GM23338 (cell line): ENCODE data around the gene NOL12. TPM values are rescaled to one million over a fixed set of nuclear protein-coding genes. Genes with fewer than 3 reads are reported as not detected.

Experiments
- ATAC-seq: fragments of 200-7000 bp; cut with Tn5 transposase; 3 replicates; pipeline ENCODE4 v1.9.1; 2020
- DNase-seq: peaks from one replicate; pipeline ENCODE4 v3.0.0-alpha.2; 2015; ENCODE audit warnings: low spot score
- H2AFZ ChIP-seq: fragments of 200-600 bp; sonication (generic); 2 replicates; pipeline ENCODE4 v1.8.0; 2016; ENCODE audit warnings: antibody characterized with exemption, mild to moderate bottlenecking, moderate library complexity
- H3F3A ChIP-seq: fragments of 200-600 bp; sonication (generic); replicated peaks from 2 replicates; pipeline ENCODE4 v1.8.0; 2017; ENCODE audit warnings: antibody characterized with exemption, mixed run types, low read depth
- H3K27ac ChIP-seq: fragments of 200-600 bp; sonication (generic); 2 replicates; pipeline ENCODE4 v1.6.1; 2016; ENCODE audit warnings: low read depth
- H3K27me3 ChIP-seq: fragments of 200-600 bp; sonication (generic); 2 replicates; pipeline ENCODE4 v1.8.0; 2016; ENCODE audit warnings: mild to moderate bottlenecking, mixed run types, moderate library complexity; ENCODE audit not compliant: insufficient read depth
- H3K36me3 ChIP-seq: fragments of 200-600 bp; sonication (generic); 2 replicates; pipeline ENCODE4 v1.8.0; 2016; ENCODE audit warnings: mild to moderate bottlenecking; ENCODE audit not compliant: insufficient read depth
- H3K4me1 ChIP-seq: fragments of 200-600 bp; sonication (generic); 2 replicates; pipeline ENCODE4 v1.8.0; 2016; ENCODE audit warnings: mild to moderate bottlenecking, moderate library complexity; ENCODE audit not compliant: insufficient read depth
- H3K4me2 ChIP-seq: fragments of 200-600 bp; sonication (generic); 2 replicates; pipeline ENCODE4 v1.7.1; 2017; ENCODE audit warnings: mixed run types
- H3K4me3 ChIP-seq: fragments of 200-600 bp; sonication (generic); 2 replicates; pipeline ENCODE4 v1.6.1; 2016; ENCODE audit warnings: mixed run types
- H3K79me2 ChIP-seq: fragments of 200-600 bp; sonication (generic); replicated peaks from 2 replicates; pipeline ENCODE4 v1.8.0; 2017; ENCODE audit warnings: mild to moderate bottlenecking; ENCODE audit not compliant: insufficient read depth
- H3K9me2 ChIP-seq: fragments of 200-600 bp; sonication (generic); 2 replicates; pipeline ENCODE4 v1.8.0; 2017; ENCODE audit not compliant: insufficient read depth
- H4K20me1 ChIP-seq: fragments of 200-600 bp; sonication (generic); replicated peaks from 2 replicates; pipeline ENCODE4 v1.8.0; 2017; ENCODE audit warnings: mild to moderate bottlenecking; ENCODE audit not compliant: insufficient read depth
- H3K27ac Mint-ChIP-seq: 2 replicates; pipeline ENCODE4 v1.8.0; 2020; ENCODE audit warnings: inconsistent platforms, mild to moderate bottlenecking, moderate library complexity, mixed read lengths
- H3K27me3 Mint-ChIP-seq: 3 replicates; pipeline ENCODE4 v1.8.0; 2022; ENCODE audit warnings: low read depth, mild to moderate bottlenecking, moderate library complexity, mixed read lengths, inconsistent platforms; ENCODE audit not compliant: insufficient read depth, poor library complexity
- H3K36me3 Mint-ChIP-seq: 3 replicates; pipeline ENCODE4 v1.8.0; 2021; ENCODE audit warnings: low read depth, mild to moderate bottlenecking, inconsistent platforms, moderate library complexity, mixed read lengths
- H3K4me1 Mint-ChIP-seq: 3 replicates; pipeline ENCODE4 v1.8.0; 2020; ENCODE audit warnings: mild to moderate bottlenecking, inconsistent platforms, mixed read lengths
- H3K4me3 Mint-ChIP-seq: 3 replicates; pipeline ENCODE4 v1.8.0; 2021; ENCODE audit warnings: moderate library complexity, mild to moderate bottlenecking, inconsistent platforms, mixed read lengths
- H3K9me3 Mint-ChIP-seq: 3 replicates; pipeline ENCODE4 v1.8.0; 2020; ENCODE audit warnings: moderate library complexity, mild to moderate bottlenecking, inconsistent platforms, mixed read lengths
- CREB1 ChIP-seq: fragments of 250-450 bp; sonication (Bioruptor Pico); IDR thresholded peaks from 2 replicates; pipeline ENCODE4 v1.5.0; 2020; ENCODE audit warnings: low read depth, mild to moderate bottlenecking, moderate library complexity
- EZH2 ChIP-seq: fragments of 200-600 bp; sonication (generic); IDR thresholded peaks from one replicate; pipeline ENCODE4 v1.8.0; 2017; ENCODE audit warnings: antibody characterized with exemption, mild to moderate bottlenecking, low read depth; ENCODE audit not compliant: unreplicated experiment
- EZH2phosphoT487 ChIP-seq: fragments of 200-600 bp; sonication (generic); IDR thresholded peaks from one replicate; pipeline ENCODE4 v1.8.1; 2018; ENCODE audit warnings: antibody characterized with exemption; ENCODE audit not compliant: unreplicated experiment
- JUNB ChIP-seq: IDR thresholded peaks from one replicate; pipeline ENCODE4 v1.6.1; 2016; ENCODE audit warnings: antibody characterized with exemption; ENCODE audit not compliant: unreplicated experiment
- NANOG ChIP-seq: IDR thresholded peaks from 2 replicates; pipeline ENCODE4 v1.6.1; 2016; ENCODE audit warnings: antibody characterized with exemption, borderline replicate concordance
- POLR2AphosphoS5 ChIP-seq: IDR thresholded peaks from 2 replicates; pipeline ENCODE4 v1.6.1; 2016; ENCODE audit warnings: antibody characterized with exemption, low read depth
- STAT1 ChIP-seq: IDR thresholded peaks from one replicate; pipeline ENCODE4 v1.6.1; 2016; ENCODE audit warnings: antibody characterized with exemption; ENCODE audit not compliant: unreplicated experiment
- ZNF114 ChIP-seq: fragments of 250-450 bp; sonication (Bioruptor Pico); IDR thresholded peaks from 2 replicates; pipeline ENCODE4 v1.5.0; 2020; ENCODE audit warnings: mild to moderate bottlenecking, moderate library complexity
- ZNF331 ChIP-seq: fragments of 250-450 bp; sonication (Bioruptor Pico); IDR thresholded peaks from 2 replicates; pipeline ENCODE4 v1.5.0; 2020; ENCODE audit warnings: low read depth, mild to moderate bottlenecking, moderate library complexity
- polyA plus RNA-seq: library from polyadenylated mRNA; unstranded; fragments of >200 nt; fragmentation: Nextera tagmentation; extraction: Ambion mirVana; gene quantifications from 2 replicates; pipeline ENCODE4 v1.2.1, GENCODE V29; 2016
- total RNA-seq: library from RNA; depleted of rRNA; stranded (reverse); fragments of >200 nt; shearing (Covaris generic); gene quantifications from 2 replicates; pipeline ENCODE4 v1.2.3, GENCODE V29; 2014
- TF ChIP-seq, protein P1 (sequence below): IDR thresholded peaks from 2 replicates; pipeline ENCODE4 v1.6.1; 2016; ENCODE audit warnings: antibody characterized with exemption
- TF ChIP-seq, protein P2 (sequence below): IDR thresholded peaks from one replicate; pipeline ENCODE4 v1.6.1; 2018; ENCODE audit warnings: antibody characterized with exemption; ENCODE audit not compliant: unreplicated experiment
- TF ChIP-seq, protein P3 (sequence below), 2 experiments: fragments of 200-600 bp in 1 of 2; sonication (generic) in 1 of 2; conservative IDR thresholded peaks; 2 replicates each; pipeline versions ENCODE4 v1.5.1 to v1.6.1; 2016 to 2017; ENCODE audit warnings: antibody characterized with exemption in 2 of 2, low read depth in 2 of 2, mild to moderate bottlenecking in 2 of 2, moderate library complexity in 1 of 2
- TF ChIP-seq, protein P4 (sequence below): fragments of 250-450 bp; sonication (Bioruptor Pico); IDR thresholded peaks from 2 replicates; pipeline ENCODE4 v1.5.0; 2020; ENCODE audit warnings: mild to moderate bottlenecking, moderate library complexity

The NOL12 gene
- total and polyA plus RNA-seq, 2 experiments from 2014 or later = 22.2 to 48.5 TPM

DNA sequence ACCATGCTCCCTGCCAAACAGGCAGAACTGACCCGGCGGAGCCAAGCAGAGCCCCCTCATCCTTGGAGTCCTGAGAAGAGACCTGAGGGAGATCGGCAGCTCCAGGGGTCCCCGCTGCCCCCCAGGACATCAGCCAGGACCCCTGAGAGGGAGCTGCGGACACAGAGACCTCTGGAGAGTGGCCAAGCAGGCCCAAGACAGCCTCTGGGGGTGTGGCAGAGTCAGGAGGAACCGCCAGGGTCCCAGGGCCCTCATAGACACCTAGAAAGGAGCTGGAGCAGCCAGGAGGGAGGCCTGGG is 48.2 kb downstream of the NOL12 start:
- TF ChIP-seq NANOG (no peak), EZH2phosphoT487 (no peak), ZNF114 (no peak), POLR2AphosphoS5 (no peak), STAT1 (no peak), ZNF331 (CRISPR knock-in tag) (no peak), EZH2 (no peak), CREB1 (CRISPR knock-in tag) (no peak), JUNB (no peak)
- TF ChIP-seq, protein P1, sequence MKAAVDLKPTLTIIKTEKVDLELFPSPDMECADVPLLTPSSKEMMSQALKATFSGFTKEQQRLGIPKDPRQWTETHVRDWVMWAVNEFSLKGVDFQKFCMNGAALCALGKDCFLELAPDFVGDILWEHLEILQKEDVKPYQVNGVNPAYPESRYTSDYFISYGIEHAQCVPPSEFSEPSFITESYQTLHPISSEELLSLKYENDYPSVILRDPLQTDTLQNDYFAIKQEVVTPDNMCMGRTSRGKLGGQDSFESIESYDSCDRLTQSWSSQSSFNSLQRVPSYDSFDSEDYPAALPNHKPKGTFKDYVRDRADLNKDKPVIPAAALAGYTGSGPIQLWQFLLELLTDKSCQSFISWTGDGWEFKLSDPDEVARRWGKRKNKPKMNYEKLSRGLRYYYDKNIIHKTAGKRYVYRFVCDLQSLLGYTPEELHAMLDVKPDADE = no peak
- TF ChIP-seq, protein P2, sequence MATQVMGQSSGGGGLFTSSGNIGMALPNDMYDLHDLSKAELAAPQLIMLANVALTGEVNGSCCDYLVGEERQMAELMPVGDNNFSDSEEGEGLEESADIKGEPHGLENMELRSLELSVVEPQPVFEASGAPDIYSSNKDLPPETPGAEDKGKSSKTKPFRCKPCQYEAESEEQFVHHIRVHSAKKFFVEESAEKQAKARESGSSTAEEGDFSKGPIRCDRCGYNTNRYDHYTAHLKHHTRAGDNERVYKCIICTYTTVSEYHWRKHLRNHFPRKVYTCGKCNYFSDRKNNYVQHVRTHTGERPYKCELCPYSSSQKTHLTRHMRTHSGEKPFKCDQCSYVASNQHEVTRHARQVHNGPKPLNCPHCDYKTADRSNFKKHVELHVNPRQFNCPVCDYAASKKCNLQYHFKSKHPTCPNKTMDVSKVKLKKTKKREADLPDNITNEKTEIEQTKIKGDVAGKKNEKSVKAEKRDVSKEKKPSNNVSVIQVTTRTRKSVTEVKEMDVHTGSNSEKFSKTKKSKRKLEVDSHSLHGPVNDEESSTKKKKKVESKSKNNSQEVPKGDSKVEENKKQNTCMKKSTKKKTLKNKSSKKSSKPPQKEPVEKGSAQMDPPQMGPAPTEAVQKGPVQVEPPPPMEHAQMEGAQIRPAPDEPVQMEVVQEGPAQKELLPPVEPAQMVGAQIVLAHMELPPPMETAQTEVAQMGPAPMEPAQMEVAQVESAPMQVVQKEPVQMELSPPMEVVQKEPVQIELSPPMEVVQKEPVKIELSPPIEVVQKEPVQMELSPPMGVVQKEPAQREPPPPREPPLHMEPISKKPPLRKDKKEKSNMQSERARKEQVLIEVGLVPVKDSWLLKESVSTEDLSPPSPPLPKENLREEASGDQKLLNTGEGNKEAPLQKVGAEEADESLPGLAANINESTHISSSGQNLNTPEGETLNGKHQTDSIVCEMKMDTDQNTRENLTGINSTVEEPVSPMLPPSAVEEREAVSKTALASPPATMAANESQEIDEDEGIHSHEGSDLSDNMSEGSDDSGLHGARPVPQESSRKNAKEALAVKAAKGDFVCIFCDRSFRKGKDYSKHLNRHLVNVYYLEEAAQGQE = no peak
- TF ChIP-seq, protein P3, sequence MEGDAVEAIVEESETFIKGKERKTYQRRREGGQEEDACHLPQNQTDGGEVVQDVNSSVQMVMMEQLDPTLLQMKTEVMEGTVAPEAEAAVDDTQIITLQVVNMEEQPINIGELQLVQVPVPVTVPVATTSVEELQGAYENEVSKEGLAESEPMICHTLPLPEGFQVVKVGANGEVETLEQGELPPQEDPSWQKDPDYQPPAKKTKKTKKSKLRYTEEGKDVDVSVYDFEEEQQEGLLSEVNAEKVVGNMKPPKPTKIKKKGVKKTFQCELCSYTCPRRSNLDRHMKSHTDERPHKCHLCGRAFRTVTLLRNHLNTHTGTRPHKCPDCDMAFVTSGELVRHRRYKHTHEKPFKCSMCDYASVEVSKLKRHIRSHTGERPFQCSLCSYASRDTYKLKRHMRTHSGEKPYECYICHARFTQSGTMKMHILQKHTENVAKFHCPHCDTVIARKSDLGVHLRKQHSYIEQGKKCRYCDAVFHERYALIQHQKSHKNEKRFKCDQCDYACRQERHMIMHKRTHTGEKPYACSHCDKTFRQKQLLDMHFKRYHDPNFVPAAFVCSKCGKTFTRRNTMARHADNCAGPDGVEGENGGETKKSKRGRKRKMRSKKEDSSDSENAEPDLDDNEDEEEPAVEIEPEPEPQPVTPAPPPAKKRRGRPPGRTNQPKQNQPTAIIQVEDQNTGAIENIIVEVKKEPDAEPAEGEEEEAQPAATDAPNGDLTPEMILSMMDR (conservative IDR thresholded peaks at IDR 0.05; ENCODE audit: low read depth in 2 of 2) = no peak
- TF ChIP-seq, protein P4, sequence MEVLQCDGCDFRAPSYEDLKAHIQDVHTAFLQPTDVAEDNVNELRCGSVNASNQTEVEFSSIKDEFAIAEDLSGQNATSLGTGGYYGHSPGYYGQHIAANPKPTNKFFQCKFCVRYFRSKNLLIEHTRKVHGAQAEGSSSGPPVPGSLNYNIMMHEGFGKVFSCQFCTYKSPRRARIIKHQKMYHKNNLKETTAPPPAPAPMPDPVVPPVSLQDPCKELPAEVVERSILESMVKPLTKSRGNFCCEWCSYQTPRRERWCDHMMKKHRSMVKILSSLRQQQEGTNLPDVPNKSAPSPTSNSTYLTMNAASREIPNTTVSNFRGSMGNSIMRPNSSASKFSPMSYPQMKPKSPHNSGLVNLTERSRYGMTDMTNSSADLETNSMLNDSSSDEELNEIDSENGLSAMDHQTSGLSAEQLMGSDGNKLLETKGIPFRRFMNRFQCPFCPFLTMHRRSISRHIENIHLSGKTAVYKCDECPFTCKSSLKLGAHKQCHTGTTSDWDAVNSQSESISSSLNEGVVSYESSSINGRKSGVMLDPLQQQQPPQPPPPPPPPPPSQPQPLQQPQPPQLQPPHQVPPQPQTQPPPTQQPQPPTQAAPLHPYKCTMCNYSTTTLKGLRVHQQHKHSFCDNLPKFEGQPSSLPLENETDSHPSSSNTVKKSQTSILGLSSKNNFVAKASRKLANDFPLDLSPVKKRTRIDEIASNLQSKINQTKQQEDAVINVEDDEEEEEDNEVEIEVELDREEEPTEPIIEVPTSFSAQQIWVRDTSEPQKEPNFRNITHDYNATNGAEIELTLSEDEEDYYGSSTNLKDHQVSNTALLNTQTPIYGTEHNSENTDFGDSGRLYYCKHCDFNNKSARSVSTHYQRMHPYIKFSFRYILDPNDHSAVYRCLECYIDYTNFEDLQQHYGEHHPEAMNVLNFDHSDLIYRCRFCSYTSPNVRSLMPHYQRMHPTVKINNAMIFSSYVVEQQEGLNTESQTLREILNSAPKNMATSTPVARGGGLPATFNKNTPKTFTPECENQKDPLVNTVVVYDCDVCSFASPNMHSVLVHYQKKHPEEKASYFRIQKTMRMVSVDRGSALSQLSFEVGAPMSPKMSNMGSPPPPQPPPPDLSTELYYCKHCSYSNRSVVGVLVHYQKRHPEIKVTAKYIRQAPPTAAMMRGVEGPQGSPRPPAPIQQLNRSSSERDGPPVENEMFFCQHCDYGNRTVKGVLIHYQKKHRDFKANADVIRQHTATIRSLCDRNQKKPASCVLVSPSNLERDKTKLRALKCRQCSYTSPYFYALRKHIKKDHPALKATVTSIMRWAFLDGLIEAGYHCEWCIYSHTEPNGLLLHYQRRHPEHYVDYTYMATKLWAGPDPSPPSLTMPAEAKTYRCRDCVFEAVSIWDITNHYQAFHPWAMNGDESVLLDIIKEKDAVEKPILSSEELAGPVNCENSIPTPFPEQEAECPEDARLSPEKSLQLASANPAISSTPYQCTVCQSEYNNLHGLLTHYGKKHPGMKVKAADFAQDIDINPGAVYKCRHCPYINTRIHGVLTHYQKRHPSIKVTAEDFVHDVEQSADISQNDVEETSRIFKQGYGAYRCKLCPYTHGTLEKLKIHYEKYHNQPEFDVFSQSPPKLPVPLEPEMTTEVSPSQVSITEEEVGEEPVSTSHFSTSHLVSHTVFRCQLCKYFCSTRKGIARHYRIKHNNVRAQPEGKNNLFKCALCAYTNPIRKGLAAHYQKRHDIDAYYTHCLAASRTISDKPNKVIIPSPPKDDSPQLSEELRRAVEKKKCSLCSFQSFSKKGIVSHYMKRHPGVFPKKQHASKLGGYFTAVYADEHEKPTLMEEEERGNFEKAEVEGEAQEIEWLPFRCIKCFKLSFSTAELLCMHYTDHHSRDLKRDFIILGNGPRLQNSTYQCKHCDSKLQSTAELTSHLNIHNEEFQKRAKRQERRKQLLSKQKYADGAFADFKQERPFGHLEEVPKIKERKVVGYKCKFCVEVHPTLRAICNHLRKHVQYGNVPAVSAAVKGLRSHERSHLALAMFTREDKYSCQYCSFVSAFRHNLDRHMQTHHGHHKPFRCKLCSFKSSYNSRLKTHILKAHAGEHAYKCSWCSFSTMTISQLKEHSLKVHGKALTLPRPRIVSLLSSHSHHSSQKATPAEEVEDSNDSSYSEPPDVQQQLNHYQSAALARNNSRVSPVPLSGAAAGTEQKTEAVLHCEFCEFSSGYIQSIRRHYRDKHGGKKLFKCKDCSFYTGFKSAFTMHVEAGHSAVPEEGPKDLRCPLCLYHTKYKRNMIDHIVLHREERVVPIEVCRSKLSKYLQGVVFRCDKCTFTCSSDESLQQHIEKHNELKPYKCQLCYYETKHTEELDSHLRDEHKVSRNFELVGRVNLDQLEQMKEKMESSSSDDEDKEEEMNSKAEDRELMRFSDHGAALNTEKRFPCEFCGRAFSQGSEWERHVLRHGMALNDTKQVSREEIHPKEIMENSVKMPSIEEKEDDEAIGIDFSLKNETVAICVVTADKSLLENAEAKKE = no peak
- no peak overlapping the region for H2AFZ ChIP-seq
- no peak overlapping the region for H3K4me2 ChIP-seq
- Mint-ChIP-seq H3K36me3 (no peaks in the 10 kb centered on the region; the same call in 1 of the 3 replicates), H3K27me3 (peaks cover 37% of the 10 kb centered on the region), H3K4me1 (no peaks in the 10 kb centered on the region), H3K4me3 (no peak overlapping the region), H3K9me3 (no peaks in the 10 kb centered on the region), H3K27ac (no peak overlapping the region)
- peaks cover 5% of the 10 kb centered on the region; the same call in 1 of the 2 replicates for H4K20me1 ChIP-seq
- H3K9me2 ChIP-seq = no peaks in the 10 kb centered on the region
- no peaks in the 10 kb centered on the region for H3K36me3 ChIP-seq
- no peaks in the 10 kb centered on the region for H3F3A ChIP-seq
- H3K4me3 ChIP-seq = no peak overlapping the region
- H3K27ac ChIP-seq = no peak overlapping the region
- no peak for DNase-seq
- no peaks in the 10 kb centered on the region for H3K4me1 ChIP-seq
- peaks cover 64% of the 10 kb centered on the region for H3K27me3 ChIP-seq
- H3K79me2 ChIP-seq = no peaks in the 10 kb centered on the region
- ATAC-seq = peak; percentile 8
